ENCODE data around the gene LRRC17.
"Not testable (repeated sequence)": the region's sequence is repeated elsewhere in the genome, so short reads cannot be mapped to it uniquely, and the experiment has no call there.

LRRC17 gene

DNA sequence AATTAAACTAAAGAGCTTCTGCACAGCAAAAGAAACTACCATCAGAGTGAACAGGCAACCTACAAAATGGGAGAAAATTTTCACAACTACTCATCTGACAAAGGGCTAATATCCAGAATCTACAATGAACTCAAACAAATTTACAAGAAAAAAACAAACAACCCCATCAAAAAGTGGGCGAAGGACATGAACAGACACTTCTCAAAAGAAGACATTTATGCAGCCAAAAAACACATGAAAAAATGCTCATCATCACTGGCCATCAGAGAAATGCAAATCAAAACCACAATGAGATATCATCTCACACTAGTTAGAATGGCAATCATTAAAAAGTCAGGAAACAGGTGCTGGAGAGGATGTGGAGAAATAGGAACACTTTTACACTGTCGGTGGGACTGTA, 49.2 kb downstream of the LRRC17 start:
- H3K4me3 ChIP-seq (ENCODE audit: insufficient read depth, low read depth, low read length, poor library complexity, severe bottlenecking); H3K36me3 ChIP-seq (ENCODE audit: control insufficient read depth, insufficient read depth, low read length); H3K4me1 ChIP-seq (ENCODE audit: control insufficient read depth, insufficient read depth, low read length, poor library complexity, severe bottlenecking); H3K27me3 ChIP-seq (replicated peaks; ENCODE audit: control insufficient read depth, insufficient read depth, low read length, poor library complexity, severe bottlenecking); H3K27ac ChIP-seq (ENCODE audit: insufficient read depth, low read length, poor library complexity, severe bottlenecking); DNase-seq; H3K9me3 ChIP-seq (ENCODE audit: control insufficient read depth, low read length): not testable (repeated sequence)

DNA sequence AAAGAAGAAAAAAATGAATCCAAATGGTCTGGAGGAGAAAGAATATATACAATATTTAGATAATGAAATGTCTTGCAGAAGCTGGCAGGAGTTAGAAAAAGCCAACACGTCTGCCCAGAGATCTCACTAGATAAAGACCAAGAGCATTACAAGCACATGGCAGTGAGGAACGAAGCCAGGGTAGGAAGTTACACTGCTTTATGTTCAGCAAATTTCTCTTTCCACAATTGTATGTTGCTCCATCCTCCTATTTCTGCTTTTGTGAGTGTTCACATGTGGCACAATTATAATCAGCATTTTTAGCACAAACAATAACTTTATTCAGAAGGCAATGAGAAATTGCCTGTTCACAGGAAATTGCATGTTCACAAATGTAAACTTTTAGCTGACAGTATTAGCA, 53.7 kb downstream of the LRRC17 start:
- Histone ChIP-seq H3K4me1 (ENCODE audit: control insufficient read depth, insufficient read depth, low read length, poor library complexity, severe bottlenecking) (no peaks in the 10 kb centered on the region), H3K4me3 (ENCODE audit: insufficient read depth, low read depth, low read length, poor library complexity, severe bottlenecking) (no peak overlapping the region), H3K36me3 (ENCODE audit: control insufficient read depth, insufficient read depth, low read length) (no peaks in the 10 kb centered on the region), H3K27ac (ENCODE audit: insufficient read depth, low read length, poor library complexity, severe bottlenecking) (no peak overlapping the region), H3K9me3 (ENCODE audit: control insufficient read depth, low read length) (no peaks in the 10 kb centered on the region), H3K27me3 (replicated peaks; ENCODE audit: control insufficient read depth, insufficient read depth, low read length, poor library complexity, severe bottlenecking) (no peaks in the 10 kb centered on the region)
- DNase-seq, result no peak

DNA sequence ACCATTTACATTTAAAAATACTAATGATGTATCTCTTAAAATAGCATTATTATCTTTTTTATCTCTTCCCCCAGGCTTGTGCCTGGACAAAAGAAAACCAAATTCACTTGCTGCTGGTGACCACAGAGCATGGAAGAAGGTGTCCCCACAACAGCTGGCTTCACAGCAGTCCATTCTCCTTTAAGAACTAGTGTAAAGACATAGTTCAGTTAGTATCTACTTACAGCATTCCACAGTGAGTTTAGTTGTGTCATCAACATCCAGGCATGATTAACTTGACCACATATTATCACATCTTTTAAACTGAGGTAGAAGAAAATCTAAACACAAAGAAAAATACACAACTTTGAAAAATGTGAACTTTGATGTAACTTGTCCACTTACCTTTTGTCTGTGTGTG, 55.0 kb downstream of the LRRC17 start:
- H3K4me3 ChIP-seq (ENCODE audit: insufficient read depth, low read depth, low read length, poor library complexity, severe bottlenecking), result no peak overlapping the region
- no peaks in the 10 kb centered on the region for H3K36me3 ChIP-seq (ENCODE audit: control insufficient read depth, insufficient read depth, low read length)
- no peaks in the 10 kb centered on the region for H3K4me1 ChIP-seq (ENCODE audit: control insufficient read depth, insufficient read depth, low read length, poor library complexity, severe bottlenecking)
- H3K27ac ChIP-seq (ENCODE audit: insufficient read depth, low read length, poor library complexity, severe bottlenecking), result no peak overlapping the region
- DNase-seq, result no peak
- H3K9me3 ChIP-seq (ENCODE audit: control insufficient read depth, low read length), result no peaks in the 10 kb centered on the region
- no peaks in the 10 kb centered on the region for H3K27me3 ChIP-seq (replicated peaks; ENCODE audit: control insufficient read depth, insufficient read depth, low read length, poor library complexity, severe bottlenecking)

DNA sequence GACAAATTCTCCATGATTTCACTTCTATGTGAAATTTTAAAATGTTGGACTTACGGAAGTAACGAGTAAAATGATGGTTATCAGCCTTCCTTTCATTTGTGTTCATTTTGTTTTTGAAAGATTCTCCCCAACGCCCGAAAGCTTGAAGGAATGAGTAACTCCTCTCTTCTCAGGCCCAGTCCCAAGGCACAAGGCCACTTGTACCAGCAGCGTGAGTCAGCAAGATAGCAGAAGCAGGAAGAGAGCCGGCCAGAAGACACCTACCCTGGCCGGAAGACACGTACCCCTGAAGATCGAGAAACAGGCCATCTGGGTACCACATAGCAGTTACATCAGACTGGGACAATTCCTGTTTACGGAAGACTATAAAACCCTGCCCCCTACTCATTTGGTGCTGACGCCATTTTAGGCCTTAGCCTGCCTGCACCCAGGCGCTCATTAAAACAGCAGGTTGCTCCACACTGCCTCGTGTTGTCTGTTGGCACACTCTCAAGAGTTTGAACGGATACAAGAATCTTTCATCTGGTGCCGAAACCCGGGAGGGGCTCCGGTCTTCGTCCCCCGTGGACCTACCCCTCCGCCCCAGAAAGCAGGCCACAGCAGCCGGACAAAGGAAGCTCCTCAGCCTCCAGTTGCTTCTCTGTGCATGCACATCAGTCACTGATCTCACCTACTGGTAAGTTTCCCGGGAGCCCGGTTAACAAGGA, 60.4 kb downstream of the LRRC17 start:
- H3K4me3 ChIP-seq (ENCODE audit: insufficient read depth, low read depth, low read length, poor library complexity, severe bottlenecking), result no peak overlapping the region
- DNase-seq, result no peak
- H3K36me3 ChIP-seq (ENCODE audit: control insufficient read depth, insufficient read depth, low read length), result no peaks in the 10 kb centered on the region
- no peak overlapping the region for H3K27ac ChIP-seq (ENCODE audit: insufficient read depth, low read length, poor library complexity, severe bottlenecking)
- no peaks in the 10 kb centered on the region for H3K9me3 ChIP-seq (ENCODE audit: control insufficient read depth, low read length)
- no peaks in the 10 kb centered on the region for H3K4me1 ChIP-seq (ENCODE audit: control insufficient read depth, insufficient read depth, low read length, poor library complexity, severe bottlenecking)
- no peaks in the 10 kb centered on the region for H3K27me3 ChIP-seq (replicated peaks; ENCODE audit: control insufficient read depth, insufficient read depth, low read length, poor library complexity, severe bottlenecking)

GRCh38 chr7:102974366-102975236, 61.8 kb downstream of the LRRC17 start:
- Histone ChIP-seq H3K9me3 (ENCODE audit: control insufficient read depth, low read length) (no peaks in the 10 kb centered on the region), H3K36me3 (ENCODE audit: control insufficient read depth, insufficient read depth, low read length) (no peaks in the 10 kb centered on the region), H3K27me3 (replicated peaks; ENCODE audit: control insufficient read depth, insufficient read depth, low read length, poor library complexity, severe bottlenecking) (no peaks in the 10 kb centered on the region), H3K4me1 (ENCODE audit: control insufficient read depth, insufficient read depth, low read length, poor library complexity, severe bottlenecking) (no peaks in the 10 kb centered on the region), H3K27ac (ENCODE audit: insufficient read depth, low read length, poor library complexity, severe bottlenecking) (no peak overlapping the region), H3K4me3 (ENCODE audit: insufficient read depth, low read depth, low read length, poor library complexity, severe bottlenecking) (no peak overlapping the region)
- DNase-seq, result no peak

DNA sequence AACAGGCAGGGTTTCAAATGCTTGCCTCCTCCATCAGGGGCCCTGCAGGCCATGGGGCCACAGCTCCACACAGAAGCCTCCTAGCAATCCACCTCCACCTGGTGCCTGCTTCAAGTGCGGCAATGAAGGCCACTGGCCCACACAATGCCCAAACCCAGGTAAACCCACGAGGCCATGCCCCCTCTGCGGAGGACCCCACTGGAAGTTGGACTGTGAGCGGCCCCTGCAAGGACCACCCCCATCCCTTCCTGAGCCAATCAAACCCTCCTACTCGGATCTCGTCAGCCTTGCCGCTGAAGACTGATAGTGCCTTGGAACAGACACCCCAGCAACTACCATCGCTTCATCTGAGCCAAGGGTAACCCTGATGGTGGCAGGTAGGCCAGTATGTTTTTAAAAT, 63.1 kb downstream of the LRRC17 start:
- Histone ChIP-seq H3K36me3 (ENCODE audit: control insufficient read depth, insufficient read depth, low read length) (no peaks in the 10 kb centered on the region), H3K4me1 (ENCODE audit: control insufficient read depth, insufficient read depth, low read length, poor library complexity, severe bottlenecking) (no peaks in the 10 kb centered on the region), H3K4me3 (ENCODE audit: insufficient read depth, low read depth, low read length, poor library complexity, severe bottlenecking) (no peak overlapping the region), H3K27me3 (replicated peaks; ENCODE audit: control insufficient read depth, insufficient read depth, low read length, poor library complexity, severe bottlenecking) (no peaks in the 10 kb centered on the region), H3K27ac (ENCODE audit: insufficient read depth, low read length, poor library complexity, severe bottlenecking) (no peak overlapping the region), H3K9me3 (ENCODE audit: control insufficient read depth, low read length) (no peaks in the 10 kb centered on the region)
- no peak for DNase-seq

GRCh38 chr7:102976493-102976892, 63.7 kb downstream of the LRRC17 start:
- H3K4me1 ChIP-seq (ENCODE audit: control insufficient read depth, insufficient read depth, low read length, poor library complexity, severe bottlenecking), result no peaks in the 10 kb centered on the region
- H3K27ac ChIP-seq (ENCODE audit: insufficient read depth, low read length, poor library complexity, severe bottlenecking), result no peak overlapping the region
- no peaks in the 10 kb centered on the region for H3K27me3 ChIP-seq (replicated peaks; ENCODE audit: control insufficient read depth, insufficient read depth, low read length, poor library complexity, severe bottlenecking)
- H3K4me3 ChIP-seq (ENCODE audit: insufficient read depth, low read depth, low read length, poor library complexity, severe bottlenecking), result no peak overlapping the region
- no peak for DNase-seq
- no peaks in the 10 kb centered on the region for H3K36me3 ChIP-seq (ENCODE audit: control insufficient read depth, insufficient read depth, low read length)
- H3K9me3 ChIP-seq (ENCODE audit: control insufficient read depth, low read length), result no peaks in the 10 kb centered on the region

DNA sequence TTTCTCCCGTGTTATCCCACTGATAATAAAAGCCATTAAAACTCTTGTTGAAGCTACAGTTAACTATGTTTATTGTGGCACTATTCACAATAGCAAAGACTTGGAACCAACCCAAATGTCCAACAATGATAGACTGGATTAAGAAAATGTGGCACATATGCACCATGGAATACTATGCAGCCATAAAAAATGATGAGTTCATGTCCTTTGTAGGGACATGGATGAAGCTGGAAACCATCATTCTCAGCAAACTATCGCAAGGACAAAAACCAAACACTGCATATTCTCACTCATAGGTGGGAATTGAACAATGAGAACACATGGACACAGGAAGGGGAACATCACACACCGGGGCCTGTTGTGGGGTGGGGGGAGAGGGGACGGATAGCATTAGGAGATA, 64.8 kb downstream of the LRRC17 start:
- DNase-seq; H3K4me3 ChIP-seq (ENCODE audit: insufficient read depth, low read depth, low read length, poor library complexity, severe bottlenecking); H3K27me3 ChIP-seq (replicated peaks; ENCODE audit: control insufficient read depth, insufficient read depth, low read length, poor library complexity, severe bottlenecking); H3K9me3 ChIP-seq (ENCODE audit: control insufficient read depth, low read length); H3K4me1 ChIP-seq (ENCODE audit: control insufficient read depth, insufficient read depth, low read length, poor library complexity, severe bottlenecking); H3K36me3 ChIP-seq (ENCODE audit: control insufficient read depth, insufficient read depth, low read length); H3K27ac ChIP-seq (ENCODE audit: insufficient read depth, low read length, poor library complexity, severe bottlenecking): not testable (repeated sequence)

- H3K27me3 ChIP-seq (replicated peaks; ENCODE audit: control insufficient read depth, insufficient read depth, low read length, poor library complexity, severe bottlenecking), result no peaks in the 10 kb centered on the region
- no peak for DNase-seq
- H3K27ac ChIP-seq (ENCODE audit: insufficient read depth, low read length, poor library complexity, severe bottlenecking), result no peak overlapping the region
- H3K36me3 ChIP-seq (ENCODE audit: control insufficient read depth, insufficient read depth, low read length), result no peaks in the 10 kb centered on the region
- H3K4me3 ChIP-seq (ENCODE audit: insufficient read depth, low read depth, low read length, poor library complexity, severe bottlenecking), result no peak overlapping the region
- H3K4me1 ChIP-seq (ENCODE audit: control insufficient read depth, insufficient read depth, low read length, poor library complexity, severe bottlenecking), result no peaks in the 10 kb centered on the region
- no peaks in the 10 kb centered on the region for H3K9me3 ChIP-seq (ENCODE audit: control insufficient read depth, low read length)
These were observed 65.5 kb downstream of the LRRC17 start for GRCh38 chr7:102978284-102978683.

DNA sequence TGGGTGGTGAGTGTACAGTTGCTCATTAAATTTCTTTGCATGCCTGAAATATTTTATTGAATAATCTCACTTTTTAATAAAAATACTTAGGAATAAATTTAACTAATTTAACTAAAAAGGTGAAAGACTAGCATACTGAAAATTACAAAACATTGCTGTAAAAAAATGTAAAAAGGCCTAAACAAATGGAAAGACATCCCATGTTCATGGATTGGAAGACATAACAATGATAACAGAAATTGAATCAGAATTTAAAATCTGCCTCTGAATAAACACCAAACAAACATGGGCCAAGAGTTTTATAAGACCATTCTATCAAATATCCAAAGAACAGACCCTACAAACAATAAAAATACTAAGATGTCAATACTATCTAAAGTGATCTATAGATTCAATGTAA, 66.9 kb downstream of the LRRC17 start:
- no peak for DNase-seq
- H3K9me3 ChIP-seq (ENCODE audit: control insufficient read depth, low read length), result no peaks in the 10 kb centered on the region
- no peaks in the 10 kb centered on the region for H3K36me3 ChIP-seq (ENCODE audit: control insufficient read depth, insufficient read depth, low read length)
- H3K4me1 ChIP-seq (ENCODE audit: control insufficient read depth, insufficient read depth, low read length, poor library complexity, severe bottlenecking), result no peaks in the 10 kb centered on the region
- no peaks in the 10 kb centered on the region for H3K27me3 ChIP-seq (replicated peaks; ENCODE audit: control insufficient read depth, insufficient read depth, low read length, poor library complexity, severe bottlenecking)
- H3K4me3 ChIP-seq (ENCODE audit: insufficient read depth, low read depth, low read length, poor library complexity, severe bottlenecking), result no peak overlapping the region
- H3K27ac ChIP-seq (ENCODE audit: insufficient read depth, low read length, poor library complexity, severe bottlenecking), result no peak overlapping the region
